HT1080 (cell line): ENCODE measurements around the gene CCDC88C. TPM values are rescaled to one million over a fixed set of nuclear protein-coding genes. Genes with fewer than 3 reads are reported as not detected.

Experiments
- DNase-seq: peaks from one replicate; pipeline ENCODE4 v3.0.0-alpha.2; 2015; ENCODE audit warnings: low read depth
- total RNA-seq: library from RNA; depleted of rRNA; stranded (reverse); fragments of >200 nt; shearing (Covaris generic); gene quantifications from 2 replicates; pipeline ENCODE4 v1.2.3, GENCODE V29; 2014

Gene CCDC88C
- total RNA-seq, 1 experiment from 2014 or later, result 13.2 TPM

- DNase-seq, result no peak
Observed at GRCh38 chr14:91295276-91295845, 122.3 kb downstream of the CCDC88C start.

DNA sequence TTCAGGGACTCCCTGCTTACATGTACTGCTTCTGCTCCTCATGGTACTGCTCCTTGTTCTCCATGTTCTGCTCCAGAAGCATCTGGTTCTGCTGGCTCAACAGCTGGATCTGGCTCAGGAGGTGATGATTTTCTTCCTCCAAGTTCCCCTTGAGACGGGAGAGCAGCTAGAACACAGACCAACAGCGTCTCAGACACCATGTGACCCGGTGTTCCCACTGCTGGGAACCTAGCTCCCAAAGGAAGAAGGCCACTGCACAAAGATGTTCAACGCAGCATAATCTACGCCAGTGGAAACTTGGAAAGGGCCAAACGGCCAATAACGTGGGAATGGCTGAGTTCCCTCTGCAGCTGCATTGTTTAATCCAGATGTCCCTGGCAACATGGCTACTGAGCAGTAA, 123.5 kb downstream of the CCDC88C start:
- DNase-seq, result no peak

DNA sequence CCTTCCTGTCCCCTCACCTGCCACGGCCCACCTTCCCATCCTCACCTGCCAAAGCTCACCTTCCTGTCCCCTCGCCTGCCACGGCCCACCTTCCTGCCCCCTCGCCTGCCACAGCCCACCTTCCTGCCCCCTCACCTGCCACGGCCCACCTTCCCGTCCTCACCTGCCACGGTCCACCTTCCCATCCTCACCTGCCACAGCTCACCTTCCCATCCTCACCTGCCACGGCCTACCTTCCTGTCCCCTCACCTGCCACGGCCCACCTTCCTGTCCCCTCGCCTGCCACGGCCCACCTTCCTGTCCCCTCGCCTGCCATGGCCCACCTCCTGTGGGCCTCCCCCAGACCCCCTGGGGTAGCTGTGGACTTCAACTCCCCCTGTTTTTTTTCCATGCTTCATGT, 124.3 kb downstream of the CCDC88C start:
- no peak for DNase-seq

DNA sequence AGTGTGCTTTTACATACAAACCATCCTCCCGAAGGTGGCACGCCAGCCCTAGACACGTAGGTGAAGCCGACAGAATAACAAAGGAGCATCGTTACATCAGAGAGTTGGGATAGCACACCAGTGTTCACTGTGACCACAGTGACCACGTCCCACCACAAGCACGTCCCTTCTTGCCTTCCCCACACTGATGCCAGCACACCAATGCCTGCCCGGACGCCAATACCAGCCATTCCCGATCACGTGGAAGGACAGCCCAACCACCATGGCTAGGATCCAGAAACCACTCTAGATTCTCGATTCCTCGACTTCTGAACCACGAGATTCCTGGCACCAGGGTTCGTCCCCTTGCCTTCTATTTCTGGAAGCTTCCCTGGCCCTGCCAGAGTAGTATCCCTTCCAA, 125.1 kb downstream of the CCDC88C start:
- DNase-seq, result no peak

GRCh38 chr14:91291786-91292405, 125.7 kb downstream of the CCDC88C start:
- no peak for DNase-seq

- no peak for DNase-seq
Observed at GRCh38 chr14:91290986-91291385, 126.6 kb downstream of the CCDC88C start.

DNA sequence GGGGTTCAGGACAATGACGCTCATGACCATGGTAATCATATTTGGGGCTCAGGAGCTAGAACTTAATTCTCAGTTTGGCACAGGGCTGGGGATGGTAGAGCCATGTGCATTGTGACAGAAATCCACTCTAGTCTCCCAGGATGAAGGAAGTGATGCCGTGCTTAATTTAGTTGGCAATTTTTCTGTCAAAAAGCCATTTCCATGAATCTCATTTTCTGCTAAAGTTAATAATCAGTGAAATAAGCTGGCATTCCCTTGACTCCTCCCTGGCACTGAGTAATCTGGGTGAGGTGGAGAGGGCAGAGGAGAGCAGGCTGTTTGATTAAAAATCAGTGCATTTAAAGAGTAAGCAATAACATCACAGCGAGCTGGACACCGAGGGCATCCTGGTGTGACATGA, 128.2 kb downstream of the CCDC88C start:
- no peak for DNase-seq

DNA sequence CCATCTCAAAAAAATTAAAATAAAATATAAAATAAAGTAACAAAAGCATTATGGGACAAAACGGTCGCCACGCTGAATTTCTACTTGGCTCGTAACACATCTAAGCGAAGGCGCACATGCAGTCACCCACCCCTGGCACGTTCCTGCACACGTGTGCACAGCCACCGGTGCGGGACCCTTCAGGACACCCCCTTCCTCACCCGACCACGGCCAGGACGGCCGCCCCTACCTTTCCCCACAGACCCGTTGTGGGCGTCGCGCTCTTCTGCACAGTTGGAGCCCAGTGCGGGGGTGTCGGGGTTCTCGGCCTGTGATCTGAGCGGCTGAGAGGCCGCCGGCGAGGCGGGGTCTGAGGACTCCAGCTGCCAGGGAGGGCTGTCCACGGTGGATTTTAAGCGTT, 128.7 kb downstream of the CCDC88C start:
- no peak for DNase-seq

DNA sequence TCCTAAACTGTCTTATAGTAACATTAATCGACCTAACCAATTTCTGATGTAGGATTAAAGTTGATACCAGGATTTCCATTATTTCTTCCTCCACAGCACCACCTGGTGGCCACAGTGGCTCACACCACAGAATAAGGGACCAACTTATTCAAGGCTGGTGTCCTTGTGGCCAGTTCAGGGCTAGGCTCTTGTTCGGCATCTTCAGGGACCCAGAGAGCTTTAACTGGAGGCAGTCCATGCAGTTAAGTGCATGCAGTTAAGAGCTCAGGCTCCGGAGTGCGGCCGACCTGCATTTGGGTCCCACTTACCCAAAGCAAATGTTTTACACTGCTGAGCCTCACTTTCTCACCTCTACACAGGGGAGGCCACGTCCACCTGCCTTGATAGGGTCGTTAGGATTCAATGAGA, 131.1 kb downstream of the CCDC88C start:
- peak; percentile 73 for DNase-seq

DNA sequence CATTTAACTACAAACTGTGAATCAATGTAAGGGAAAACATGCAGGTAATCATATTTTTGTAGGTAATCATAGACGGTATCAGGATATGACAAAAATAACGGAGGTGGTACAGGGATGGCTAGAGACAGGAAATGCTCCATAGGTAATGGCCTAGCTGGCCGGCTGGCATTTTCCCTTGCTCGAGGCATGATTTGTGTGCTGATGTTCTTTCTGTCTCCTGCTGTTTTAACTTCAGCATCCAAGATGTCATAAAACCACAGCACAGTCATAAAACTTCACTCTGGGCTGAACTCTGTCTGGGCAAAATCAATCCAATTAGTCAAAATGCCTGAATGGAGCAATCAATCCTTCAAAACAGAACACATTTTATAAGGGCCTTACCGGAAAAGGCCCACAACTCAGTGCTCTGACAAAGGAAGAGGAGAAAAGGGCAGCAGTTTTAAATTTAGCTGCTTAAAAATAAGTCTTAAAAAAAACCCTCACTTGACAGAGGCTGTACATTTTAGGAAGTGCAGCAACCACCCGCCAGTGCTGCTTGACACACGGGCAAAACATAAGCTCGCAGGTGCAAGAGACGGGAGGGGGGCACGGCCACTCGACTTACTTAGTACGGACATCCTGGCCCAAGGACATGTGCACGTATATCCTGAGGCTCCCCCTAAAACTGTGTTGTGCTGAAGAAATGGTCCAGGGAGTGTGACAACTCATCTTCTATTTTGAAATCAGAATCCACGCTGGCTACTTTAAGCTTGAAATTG, 132.7 kb downstream of the CCDC88C start:
- DNase-seq, result no peak

- DNase-seq, result peak; percentile 53
Observed at GRCh38 chr14:91284146-91284790, 133.4 kb downstream of the CCDC88C start.

- no peak for DNase-seq
Observed at GRCh38 chr14:91283666-91284065, 134.0 kb downstream of the CCDC88C start.

DNA sequence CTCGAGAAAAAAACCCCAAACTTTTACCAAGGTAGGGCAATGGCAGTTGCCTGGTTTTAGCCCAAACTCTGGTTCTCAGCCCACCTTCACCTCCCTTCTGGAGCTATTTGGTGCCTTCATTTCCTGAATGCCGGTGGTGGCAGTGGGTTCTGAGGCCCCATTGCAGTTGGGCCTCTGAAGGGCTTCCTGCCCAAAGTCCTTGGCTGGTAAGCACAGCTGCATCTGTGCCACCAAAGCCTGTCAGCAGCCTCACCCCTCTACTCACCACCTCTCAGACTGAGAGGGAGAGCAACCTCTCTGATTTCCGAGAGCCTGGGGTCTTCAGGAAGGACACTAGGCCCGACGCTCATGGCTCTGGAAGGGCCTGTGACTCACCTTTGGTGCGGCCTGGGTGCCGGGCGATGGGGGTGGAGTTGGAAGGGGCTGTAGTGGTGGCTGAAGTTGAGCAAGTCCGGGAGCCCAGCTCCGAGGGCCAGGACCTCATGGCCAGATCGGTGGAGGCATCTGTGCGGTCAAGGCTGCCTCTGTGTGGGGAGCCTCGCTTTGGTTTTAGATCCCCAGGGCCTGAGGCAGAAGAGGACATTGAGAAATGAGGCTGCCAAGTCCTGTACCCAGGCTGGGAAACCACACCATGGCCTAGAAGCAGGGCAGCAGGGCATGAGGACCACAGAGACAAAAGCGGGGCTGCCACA, 134.5 kb downstream of the CCDC88C start:
- no peak for DNase-seq

DNA sequence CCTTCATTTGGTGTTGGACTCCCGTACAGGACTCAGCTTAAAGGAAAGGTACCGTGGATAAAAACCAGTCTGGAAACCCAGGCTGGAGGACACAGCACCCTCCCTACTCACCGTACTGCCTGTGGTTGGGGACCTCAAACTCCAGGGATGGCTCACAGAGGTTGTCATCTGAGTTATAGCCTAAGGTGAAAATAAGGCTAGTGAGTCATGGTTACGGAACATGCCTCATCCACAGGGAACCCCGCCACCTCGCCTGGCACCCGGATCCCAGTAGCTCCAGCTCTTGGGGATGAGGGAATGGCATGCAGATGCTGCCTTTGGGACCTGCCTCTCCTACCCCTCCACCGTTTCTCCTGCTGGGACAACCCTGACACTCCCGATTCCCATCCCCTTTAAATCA, 136.3 kb downstream of the CCDC88C start:
- peak; percentile 55 for DNase-seq

DNA sequence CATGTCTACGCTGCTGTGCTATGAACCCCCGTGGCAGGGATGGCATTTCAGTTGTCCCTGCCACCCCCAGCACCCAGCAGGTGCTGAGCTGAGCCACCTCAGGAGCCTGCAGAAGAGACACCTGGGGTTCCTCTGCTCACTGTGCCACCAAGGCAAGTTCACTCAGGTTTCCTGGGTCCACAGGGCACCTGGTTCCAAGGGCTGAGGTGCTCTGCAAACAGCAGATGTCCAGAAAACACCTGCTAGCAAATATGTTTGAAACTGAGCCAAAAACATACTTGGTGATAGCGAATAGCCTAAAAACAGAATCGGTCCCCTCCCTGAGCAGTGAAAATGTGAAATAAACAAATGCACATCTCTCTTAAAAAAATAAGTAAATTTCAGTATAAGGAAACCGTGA, 137.5 kb downstream of the CCDC88C start:
- DNase-seq, result no peak

DNA sequence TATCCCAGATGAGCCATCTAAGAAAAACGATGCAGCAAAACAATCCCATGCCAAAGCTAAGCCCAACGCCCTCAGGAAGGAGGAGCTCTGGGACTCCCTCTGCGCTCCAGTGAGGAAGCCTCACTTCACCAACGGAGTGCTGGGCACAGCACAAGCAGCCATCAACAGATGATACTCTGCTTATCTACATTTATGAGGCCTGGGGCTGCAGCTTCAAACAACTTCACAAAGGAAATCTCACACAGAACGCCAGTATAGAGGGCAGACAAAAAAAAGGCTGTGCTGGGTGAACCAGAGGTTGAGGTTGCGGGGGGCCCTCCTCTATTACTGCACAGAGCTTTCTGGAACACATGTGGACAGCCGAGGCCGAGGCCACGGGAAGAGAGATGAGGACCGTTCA, 138.3 kb downstream of the CCDC88C start:
- DNase-seq, result no peak

DNA sequence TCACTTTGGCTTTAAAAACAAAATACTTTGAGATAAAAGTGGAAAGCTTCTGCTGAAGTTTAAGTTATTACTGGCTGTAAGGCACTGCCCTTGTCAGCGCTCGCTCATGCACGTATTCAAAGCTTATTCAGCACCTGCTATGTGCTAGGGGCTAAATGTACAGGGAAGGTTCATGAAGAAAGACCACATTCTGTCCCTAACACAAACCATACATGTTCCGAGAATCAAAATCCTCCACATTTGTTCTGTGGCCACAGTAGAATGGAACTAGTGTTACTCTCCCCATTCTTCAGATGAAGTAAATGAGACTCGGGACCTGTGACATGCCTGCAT, 139.3 kb downstream of the CCDC88C start:
- DNase-seq, result no peak

DNA sequence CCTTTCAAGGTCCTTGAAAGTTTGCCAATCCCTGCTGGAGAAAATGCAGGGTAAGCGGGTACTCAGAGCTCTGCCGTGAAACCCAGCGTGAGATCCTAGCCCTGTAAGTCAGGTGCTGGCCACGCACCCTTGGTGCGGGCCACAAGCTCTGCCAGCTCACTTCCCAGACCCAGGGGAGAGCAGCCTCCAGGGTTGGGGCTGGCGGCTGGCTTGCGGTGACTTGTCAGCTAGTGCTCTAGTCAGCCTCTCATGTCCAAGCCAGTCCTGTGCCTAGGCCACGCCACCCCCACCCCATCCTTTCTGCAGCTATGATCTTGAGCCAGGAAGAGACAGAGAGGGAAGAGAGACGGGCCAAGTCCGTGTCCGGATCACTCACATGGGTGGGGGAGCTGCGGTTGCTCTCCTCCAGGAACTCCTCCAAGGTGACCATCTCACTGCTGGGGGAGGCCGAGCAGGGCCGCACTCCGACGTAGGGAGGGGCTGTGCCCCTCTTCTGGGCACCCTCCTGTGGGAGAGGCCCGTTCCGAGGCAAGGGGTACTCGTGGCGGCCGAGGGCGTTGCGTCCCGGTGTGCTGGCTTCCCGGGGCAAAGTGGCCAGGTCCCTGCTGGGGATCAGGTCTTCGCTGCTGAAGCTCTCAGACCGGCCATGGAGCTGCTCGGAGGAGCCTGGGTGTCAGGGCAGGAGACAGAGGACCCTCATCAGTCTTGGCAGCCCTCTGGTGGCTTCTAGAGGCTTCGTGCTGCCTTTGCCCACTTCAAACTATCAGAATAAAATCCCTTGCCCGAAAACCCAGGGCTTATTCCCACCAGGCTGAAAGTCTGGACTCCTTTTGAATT, 139.9 kb downstream of the CCDC88C start:
- DNase-seq, result no peak

GRCh38 chr14:91274796-91275195, 142.8 kb downstream of the CCDC88C start:
- DNase-seq, result no peak

- DNase-seq, result no peak
Observed at GRCh38 chr14:91273885-91274273, 143.7 kb downstream of the CCDC88C start.

GRCh38 chr14:91273273-91273884, 144.2 kb downstream of the CCDC88C start:
- DNase-seq, result no peak
